Measurements from ENCODE around the gene RHNO1. TPM values are rescaled to one million over a fixed set of nuclear protein-coding genes. Genes with fewer than 3 reads are reported as not detected.
"Not testable (repeated sequence)": the region's sequence is repeated elsewhere in the genome, so short reads cannot be mapped to it uniquely, and the experiment has no call there.

Gene RHNO1
- total RNA-seq, 1 experiment from 2014 or later, result 62.7 TPM

GRCh38 chr12:2858334-2858733 is 18.7 kb upstream of the RHNO1 start:
- DNase-seq (ENCODE audit: low read depth), result no peak

DNA sequence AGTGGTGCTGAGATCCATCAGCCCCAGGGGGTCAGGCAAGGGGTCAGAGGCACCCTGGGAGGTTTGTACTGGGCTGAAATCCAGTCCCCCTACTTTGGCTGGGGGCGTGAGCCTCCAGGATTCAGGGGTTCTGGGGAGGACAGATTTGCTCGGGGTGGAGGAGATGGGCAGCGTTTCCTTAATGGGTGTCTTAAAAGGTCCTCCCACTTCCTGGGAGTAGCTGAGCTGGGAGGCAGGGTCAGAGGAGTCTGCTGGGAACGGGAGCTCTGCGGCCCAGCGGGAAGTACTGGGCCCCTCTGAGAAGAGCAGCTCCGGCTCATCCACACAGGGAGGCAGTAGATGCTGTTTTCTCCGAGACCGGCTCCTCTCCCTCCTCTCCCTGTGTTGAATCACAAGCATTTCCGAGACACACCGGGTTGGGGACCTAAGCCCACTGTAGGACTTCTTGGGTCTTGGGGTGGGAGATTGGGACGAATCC is 18.0 kb upstream of the RHNO1 start:
- no peak for DNase-seq (ENCODE audit: low read depth)

GRCh38 chr12:2860170-2860569 is 16.9 kb upstream of the RHNO1 start:
- DNase-seq (ENCODE audit: low read depth), result no peak

DNA sequence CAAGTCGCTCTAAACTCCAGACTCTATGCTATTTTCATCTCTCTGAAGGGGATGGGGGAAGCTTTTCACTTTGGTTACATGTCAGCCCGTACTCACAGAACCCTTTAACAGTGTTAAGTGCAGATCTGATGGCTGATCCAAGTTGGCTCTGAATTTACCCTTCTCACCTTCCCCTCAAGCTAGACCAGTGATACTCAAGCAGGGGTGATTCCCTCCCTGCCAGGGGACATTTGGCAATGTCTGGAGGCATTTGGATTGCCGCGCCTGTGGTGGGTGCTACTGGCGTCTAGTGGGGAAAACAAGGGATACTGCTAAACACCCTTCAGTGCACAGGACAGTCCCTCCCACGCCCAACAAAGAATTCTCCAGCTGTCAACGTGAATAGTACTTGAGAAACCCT is 14.1 kb upstream of the RHNO1 start:
- no peak for DNase-seq (ENCODE audit: low read depth)

DNA sequence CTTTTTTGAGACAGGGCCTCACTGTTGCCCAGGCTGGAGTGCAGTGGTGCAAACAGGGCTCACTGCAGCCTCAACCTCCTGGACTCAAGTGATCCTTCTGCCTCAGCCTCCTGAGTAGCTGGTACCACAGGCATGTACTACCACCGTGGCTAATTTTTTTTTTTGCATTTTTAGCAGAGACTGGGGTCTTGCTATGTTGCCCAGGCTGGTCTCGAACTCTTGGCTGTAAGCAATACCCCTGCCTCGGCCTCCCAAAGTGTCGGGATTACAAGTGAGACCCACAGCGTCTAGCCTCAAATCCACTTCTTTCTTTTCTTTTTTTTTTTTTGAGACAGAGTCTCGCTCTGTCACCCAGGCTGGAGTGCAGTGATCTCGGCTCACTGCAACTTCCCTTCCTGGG is 13.6 kb upstream of the RHNO1 start:
- not testable (repeated sequence) for DNase-seq (ENCODE audit: low read depth)

DNA sequence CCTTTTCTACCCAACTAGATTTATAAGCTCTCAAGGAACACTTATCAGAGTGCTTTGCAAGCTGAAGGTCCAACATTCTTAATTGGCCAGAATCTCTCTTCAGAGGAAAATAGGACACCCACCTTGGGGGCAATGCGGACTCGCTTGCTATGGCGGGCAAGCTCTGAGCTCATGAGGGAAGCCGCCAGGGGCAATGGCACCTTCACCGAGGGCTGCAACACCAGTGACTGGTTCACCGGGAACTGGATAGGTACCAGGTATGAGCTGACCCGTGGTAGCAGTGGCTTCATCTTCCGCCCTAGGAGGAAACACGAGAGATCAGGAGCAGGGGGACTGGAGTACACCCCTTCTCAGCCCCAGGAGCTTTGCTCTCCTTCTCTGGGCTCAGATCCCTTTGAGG is 12.8 kb upstream of the RHNO1 start:
- no peak for DNase-seq (ENCODE audit: low read depth)

GRCh38 chr12:2868986-2869632 is 7.9 kb upstream of the RHNO1 start:
- DNase-seq (ENCODE audit: low read depth), result not testable (repeated sequence)

- DNase-seq (ENCODE audit: low read depth), result peak; percentile 45
These were observed 484 bp upstream of the RHNO1 start for GRCh38 chr12:2876431-2877046.

GRCh38 chr12:2877953-2878732 is 1.1 kb downstream of the RHNO1 start:
- peak; percentile 23 for DNase-seq (ENCODE audit: low read depth)

DNA sequence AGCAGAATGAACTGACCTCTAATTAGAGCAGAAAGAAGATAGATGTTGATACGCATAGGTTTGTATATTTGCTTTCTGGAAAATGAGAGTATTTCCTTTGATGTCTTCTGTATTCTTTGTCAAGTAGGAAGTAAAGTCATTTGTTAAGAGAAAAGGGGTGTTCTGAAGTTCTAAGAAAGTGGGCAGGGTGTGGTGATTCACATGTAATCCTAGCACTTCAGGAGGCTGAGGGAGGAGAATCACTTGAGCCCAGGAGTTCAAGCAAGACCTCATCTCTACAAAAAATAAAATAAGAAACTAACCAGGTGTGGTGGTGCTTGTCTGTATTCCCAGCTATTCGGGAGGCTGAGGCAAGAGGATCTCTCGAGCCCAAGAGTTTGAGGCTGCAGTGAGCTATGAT is 2.8 kb downstream of the RHNO1 start:
- no peak for DNase-seq (ENCODE audit: low read depth)

DNA sequence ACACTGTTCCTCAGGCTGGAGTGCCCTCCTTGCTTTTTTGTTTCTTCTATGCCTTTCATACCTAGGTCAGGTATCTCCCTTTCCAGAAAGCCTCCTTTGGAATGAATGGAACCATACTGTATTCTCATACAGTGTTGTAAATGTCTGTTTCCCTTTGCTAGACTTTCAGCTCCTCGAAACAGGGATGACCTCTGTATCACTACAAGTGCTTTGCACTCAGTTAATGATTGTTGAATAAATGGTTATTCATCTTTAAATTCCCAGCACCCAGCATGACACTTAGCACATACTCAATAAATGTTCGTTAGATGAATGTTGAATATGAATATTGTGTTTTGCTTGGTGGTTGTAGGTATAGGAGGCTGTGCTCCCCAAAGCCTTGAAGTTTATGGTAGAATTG is 7.8 kb downstream of the RHNO1 start:
- DNase-seq (ENCODE audit: low read depth), result no peak

DNA sequence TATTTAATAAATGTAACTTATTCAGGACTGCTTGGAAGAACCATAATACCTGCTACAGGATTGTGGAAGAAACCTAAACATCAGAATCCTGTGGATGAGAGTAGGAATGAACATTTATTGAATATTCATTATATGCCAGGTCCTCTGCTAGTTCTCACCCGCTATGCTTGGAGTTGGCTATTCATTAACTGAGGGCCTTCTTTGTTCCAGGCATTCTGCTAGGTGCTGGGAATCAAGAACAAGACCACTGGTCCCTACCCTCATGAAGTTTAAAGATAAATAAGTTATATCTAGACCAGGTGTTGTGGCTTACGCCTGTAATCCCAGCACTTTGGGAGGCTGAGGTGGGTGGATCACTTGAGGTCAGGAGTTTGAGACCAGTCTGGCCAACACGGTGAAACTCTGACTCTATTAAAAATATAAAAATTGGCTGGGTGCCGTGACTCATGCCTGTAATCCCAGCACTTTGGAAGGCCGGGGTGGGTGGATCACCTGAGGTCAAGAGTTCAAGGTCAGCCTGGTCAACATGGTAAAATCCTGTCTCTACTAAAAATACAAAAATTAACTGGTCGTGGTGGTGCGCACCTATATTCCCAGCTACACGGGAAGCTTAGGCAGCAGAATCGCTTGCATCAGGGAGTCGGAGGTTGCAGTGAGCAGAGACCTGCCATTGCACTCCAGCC is 9.9 kb downstream of the RHNO1 start:
- DNase-seq (ENCODE audit: low read depth), result no peak

DNA sequence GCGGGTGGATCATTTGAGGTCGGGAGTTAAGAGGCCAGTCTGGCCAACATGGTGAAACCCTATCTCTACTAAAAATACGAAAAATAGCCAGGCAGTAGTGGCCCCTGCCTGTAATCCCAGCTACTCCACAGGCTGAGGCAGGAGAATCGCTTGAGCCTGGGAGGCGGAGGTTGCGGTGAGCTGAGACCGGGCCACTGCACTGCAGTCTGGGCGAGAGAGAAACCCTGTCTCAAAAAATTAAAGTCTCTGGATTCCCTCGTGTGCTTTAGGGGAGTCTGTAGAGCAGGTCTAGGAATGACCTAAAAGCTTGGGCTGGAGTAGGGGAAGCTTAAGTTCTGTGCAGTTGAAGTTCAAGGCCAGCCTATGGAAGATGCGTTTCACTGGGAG is 13.0 kb downstream of the RHNO1 start:
- no peak for DNase-seq (ENCODE audit: low read depth)

- DNase-seq (ENCODE audit: low read depth), result peak; percentile 96
These were observed 13.6 kb downstream of the RHNO1 start, which contains the start of gene TULP3 for GRCh38 chr12:2890388-2891239. TSS of gene TULP3 (plus strand) at chr12:2890891. CDS start at chr12:2890948, 57 bp downstream.

DNA sequence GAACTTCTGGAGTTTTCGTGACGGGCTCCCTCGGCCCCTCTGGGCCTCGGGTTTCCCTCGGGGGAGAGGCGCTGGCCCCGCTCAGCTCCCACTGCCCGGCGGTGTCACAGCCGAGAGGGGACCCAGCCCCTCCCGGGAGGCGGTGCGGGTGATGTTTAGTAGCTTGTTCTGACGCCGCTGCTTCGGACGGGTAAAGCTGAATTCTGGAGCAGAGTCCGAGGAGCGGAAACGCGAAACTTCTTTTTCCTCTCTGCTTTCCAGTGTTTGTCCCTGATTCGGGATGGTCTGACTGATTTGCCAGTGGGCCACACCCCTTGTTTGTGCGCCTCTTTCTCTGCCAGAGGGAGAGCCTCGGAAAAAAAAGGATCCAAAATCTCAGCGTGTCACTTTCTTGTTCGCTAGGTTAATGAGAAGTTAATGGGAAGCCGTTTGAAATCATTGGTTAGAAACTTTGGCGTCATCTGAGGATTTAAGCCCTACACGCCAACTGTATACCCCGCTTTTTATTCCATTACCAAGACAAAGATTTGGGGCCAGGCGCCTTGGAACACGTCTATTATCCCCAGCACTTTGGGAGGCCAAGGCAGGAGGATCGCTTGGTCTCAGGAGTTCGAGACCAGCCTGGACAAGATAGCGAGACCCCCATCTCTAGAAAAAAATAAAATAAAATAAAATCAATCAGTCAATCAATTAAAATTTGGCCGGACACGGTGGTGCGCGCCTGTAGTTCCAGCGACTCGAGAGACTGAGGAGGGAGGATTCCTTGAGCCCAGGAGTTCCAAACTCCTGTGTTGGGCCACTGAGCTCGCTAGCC is 14.4 kb downstream of the RHNO1 start:
- peak; percentile 75 for DNase-seq (ENCODE audit: low read depth)

- no peak for DNase-seq (ENCODE audit: low read depth)
These were observed 15.2 kb downstream of the RHNO1 start for GRCh38 chr12:2892246-2892645.

- DNase-seq (ENCODE audit: low read depth), result peak; percentile 76
These were observed 16.0 kb downstream of the RHNO1 start for GRCh38 chr12:2893007-2893406.

DNA sequence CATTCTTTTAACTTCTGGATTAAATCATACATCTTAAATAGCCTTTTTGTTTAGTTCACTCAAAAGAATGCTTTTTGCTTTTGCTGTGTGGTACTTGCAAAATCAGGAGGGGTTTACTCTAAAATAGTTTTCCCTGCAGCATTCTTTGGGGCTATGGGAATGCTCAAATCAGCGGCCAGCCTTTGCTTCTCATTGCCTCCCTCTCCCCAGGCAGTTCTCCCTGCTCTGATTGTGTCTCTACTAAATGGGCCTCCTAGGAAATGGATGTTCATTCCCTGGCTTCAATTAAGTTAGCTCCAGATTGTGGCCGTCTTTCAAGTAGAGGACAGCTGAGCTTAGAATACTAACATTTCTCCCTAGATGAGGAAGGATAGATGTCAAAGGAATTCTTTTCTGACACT is 18.0 kb downstream of the RHNO1 start:
- DNase-seq (ENCODE audit: low read depth), result no peak

GRCh38 chr12:2895511-2895910 is 18.5 kb downstream of the RHNO1 start:
- DNase-seq (ENCODE audit: low read depth), result no peak

GRCh38 chr12:2897418-2897817 is 20.4 kb downstream of the RHNO1 start:
- no peak for DNase-seq (ENCODE audit: low read depth)

All from LHCN-M2 (cell line).